HCT116 (cell line): ENCODE data around the gene VEZF1. TPM values are rescaled to one million over a fixed set of nuclear protein-coding genes. Genes with fewer than 3 reads are reported as not detected.

ENCODE experiments used
- ATAC-seq: fragments of 200-7000 bp; cut with Tn5 transposase; 2 replicates; pipeline ENCODE4 v1.9.1; 2020; ENCODE audit warnings: mild to moderate bottlenecking, moderate library complexity
- Bru-seq: library from RNA; stranded (reverse); fragments of 400-500 nt; gene quantifications from one replicate; lab custom pipeline; 2021; lab: Mats Ljungman, UMichigan
- BruChase-seq, 2 experiments: library from RNA; stranded (reverse); fragments of 400-500 nt; gene quantifications; one replicate each; lab custom pipeline; 2021; lab: Mats Ljungman, UMichigan
- BruUV-seq: library from RNA; stranded (reverse); fragments of 400-500 nt; replicated peaks from 2 replicates; lab custom pipeline; 2021; lab: Mats Ljungman, UMichigan
- CTCF ChIA-PET: fragments of 300-600 bp; sonication (Branson Sonifier 250); formaldehyde crosslinking; loops from one replicate; lab custom pipeline; 2021; ENCODE audit warnings: antibody characterized with exemption; lab: Charles Lee
- POLR2A ChIA-PET: fragments of 300-600, 350-600 bp; sonication (Branson Sonifier 250); formaldehyde crosslinking; loops from one replicate; lab custom pipeline; 2021; ENCODE audit warnings: antibody characterized with exemption; lab: Charles Lee
- RAD21 ChIA-PET, 2 experiments: fragments of 300-600 bp; sonication (Branson Sonifier 250); formaldehyde crosslinking; loops; one replicate each; lab custom pipeline; 2023; ENCODE audit warnings: low total read pairs in 2 of 2; ENCODE audit not compliant: uncharacterized antibody in 2 of 2, unreplicated experiment in 2 of 2, low non-redundant PET in 1 of 2; lab: Charles Lee
- DNase-seq: peaks from one replicate; pipeline ENCODE4 v3.0.0-alpha.2; 2010; ENCODE audit warnings: low read depth, low spot score
- H2AFZ ChIP-seq: fragments of 200-600 bp; shearing (Covaris generic), sonication (generic); 2 replicates; pipeline ENCODE4 v1.6.1; 2017; ENCODE audit warnings: low read depth, mixed run types, mixed read lengths, antibody characterized with exemption, low read length; ENCODE audit not compliant: poor library complexity, severe bottlenecking
- H3K27ac ChIP-seq: 2 replicates; pipeline ENCODE4 v1.5.1; 2012; ENCODE audit warnings: low read depth, low read length
- H3K27me3 ChIP-seq: fragments of 200-600 bp; sonication (generic); 2 replicates; pipeline ENCODE4 v1.6.1; 2016; ENCODE audit warnings: mixed run types, low read length, mixed read lengths; ENCODE audit not compliant: insufficient read depth
- H3K36me3 ChIP-seq, 2 experiments: fragments of 200-500 bp in 1 of 2; fragments of 200-600 bp in 1 of 2; sonication (Bioruptor generic) in 1 of 2; sonication (generic) in 1 of 2; 2 replicates each; pipeline versions ENCODE4 v1.5.1 to v1.6.1; 2014 to 2016; ENCODE audit warnings: low read length in 2 of 2, inconsistent platforms in 1 of 2, mixed read lengths in 1 of 2, mixed run types in 1 of 2; ENCODE audit not compliant: insufficient read depth in 2 of 2, control insufficient read depth in 1 of 2
- H3K4me1 ChIP-seq, 2 experiments: fragments of 200-600 bp in 1 of 2; sonication (generic) in 1 of 2; 2 replicates each; pipeline versions ENCODE4 v1.5.1 to v1.6.1; 2012 to 2017; ENCODE audit warnings: low read length in 2 of 2, inconsistent platforms in 1 of 2, mild to moderate bottlenecking in 1 of 2, mixed read lengths in 1 of 2, mixed run types in 1 of 2, moderate library complexity in 1 of 2; ENCODE audit not compliant: insufficient read depth in 2 of 2, control insufficient read depth in 1 of 2
- H3K4me2 ChIP-seq: fragments of 200-600 bp; sonication (generic); 2 replicates; pipeline ENCODE4 v1.6.1; 2017; ENCODE audit warnings: mixed run types, low read length, mixed read lengths
- H3K4me3 ChIP-seq, 2 experiments: fragments of 200-600 bp in 1 of 2; sonication (generic) in 1 of 2; replicated peaks in 1 of 2; 2 replicates each; pipeline ENCODE4 v1.5.1; 2011 to 2016; ENCODE audit warnings: low read length in 2 of 2, control low read depth in 1 of 2, low read depth in 1 of 2, mild to moderate bottlenecking in 1 of 2, mixed read lengths in 1 of 2, mixed run types in 1 of 2
- H3K79me2 ChIP-seq: fragments of 200-600 bp; sonication (generic); 2 replicates; pipeline ENCODE4 v1.6.1; 2017; ENCODE audit warnings: mild to moderate bottlenecking, mixed run types, low read length, moderate library complexity, mixed read lengths; ENCODE audit not compliant: insufficient read depth
- H3K9ac ChIP-seq: fragments of 200-600 bp; sonication (generic); 2 replicates; pipeline ENCODE4 v1.6.1; 2016; ENCODE audit warnings: low read length, mixed read lengths
- H3K9me2 ChIP-seq: fragments of 200-600 bp; sonication (generic), shearing (Covaris generic); 2 replicates; pipeline ENCODE4 v1.6.1; 2017; ENCODE audit warnings: mixed run types, mild to moderate bottlenecking, moderate library complexity; ENCODE audit not compliant: insufficient read depth
- H3K9me3 ChIP-seq, 2 experiments: fragments of 200-500 bp in 1 of 2; fragments of 200-600 bp in 1 of 2; sonication (Bioruptor generic) in 1 of 2; sonication (generic) in 1 of 2; 2 replicates each; pipeline ENCODE4 v1.6.1; 2014 to 2017; ENCODE audit warnings: low read length in 2 of 2, mixed read lengths in 2 of 2, inconsistent platforms in 1 of 2, low read depth in 1 of 2, mild to moderate bottlenecking in 1 of 2, mixed run types in 1 of 2, moderate library complexity in 1 of 2; ENCODE audit not compliant: control insufficient read depth in 1 of 2, insufficient read depth in 1 of 2
- H4K20me1 ChIP-seq: fragments of 200-600 bp; sonication (generic), shearing (Covaris generic); 2 replicates; pipeline ENCODE4 v1.6.1; 2017; ENCODE audit warnings: mixed run types, mild to moderate bottlenecking, moderate library complexity; ENCODE audit not compliant: insufficient read depth
- ATF3 ChIP-seq: IDR thresholded peaks from 2 replicates; pipeline ENCODE4 v1.6.1; 2012
- CBX3 ChIP-seq: IDR thresholded peaks from 2 replicates; pipeline ENCODE4 v1.6.1; 2012; ENCODE audit warnings: low read depth
- CEBPB ChIP-seq: IDR thresholded peaks from 2 replicates; pipeline ENCODE4 v1.6.1; 2012; ENCODE audit warnings: low read depth
- CTCF ChIP-seq, 3 experiments: fragments of 200-600 bp in 1 of 3; sonication (generic) in 1 of 3; IDR thresholded peaks in 2 of 3; conservative IDR thresholded peaks in 1 of 3; 2 replicates each; pipeline ENCODE4 v1.5.1; 2012 to 2017; ENCODE audit warnings: low read depth in 2 of 3, low read length in 2 of 3, antibody characterized with exemption in 1 of 3, borderline replicate concordance in 1 of 3, control low read depth in 1 of 3, mild to moderate bottlenecking in 1 of 3, mixed read lengths in 1 of 3, mixed run types in 1 of 3, moderate library complexity in 1 of 3; ENCODE audit not compliant: insufficient read depth in 1 of 3
- EGR1 ChIP-seq: IDR thresholded peaks from 2 replicates; pipeline ENCODE4 v1.6.1; 2012; ENCODE audit warnings: low read depth
- ELF1 ChIP-seq: IDR thresholded peaks from 2 replicates; pipeline ENCODE4 v1.6.1; 2012; ENCODE audit warnings: low read depth, borderline replicate concordance
- MAX ChIP-seq: IDR thresholded peaks from 2 replicates; pipeline ENCODE4 v1.6.1; 2012
- POLR2A ChIP-seq: IDR thresholded peaks from 2 replicates; pipeline ENCODE4 v1.7.0; 2011; ENCODE audit warnings: borderline replicate concordance; ENCODE audit not compliant: insufficient read depth, insufficient read length; ENCODE audit errors: extremely low read depth
- POLR2AphosphoS5 ChIP-seq: IDR thresholded peaks from 2 replicates; pipeline ENCODE4 v1.6.1; 2011; ENCODE audit warnings: mild to moderate bottlenecking, low read depth, low read length, moderate library complexity
- RAD21 ChIP-seq: IDR thresholded peaks from 2 replicates; pipeline ENCODE4 v1.6.1; 2012; ENCODE audit warnings: low read depth, mild to moderate bottlenecking
- SIN3A ChIP-seq: IDR thresholded peaks from 2 replicates; pipeline ENCODE4 v1.6.1; 2012; ENCODE audit warnings: low read depth
- SRF ChIP-seq: IDR thresholded peaks from 2 replicates; pipeline ENCODE4 v1.6.1; 2012; ENCODE audit warnings: low read depth
- TCF7L2 ChIP-seq: IDR thresholded peaks from 2 replicates; pipeline ENCODE4 v1.7.0; 2011; ENCODE audit warnings: borderline replicate concordance, inconsistent platforms; ENCODE audit not compliant: insufficient read depth, insufficient read length; ENCODE audit errors: extremely low read depth
- YY1 ChIP-seq: IDR thresholded peaks from 2 replicates; pipeline ENCODE4 v1.6.1; 2011; ENCODE audit warnings: low read length, low read depth, moderate library complexity, mild to moderate bottlenecking; ENCODE audit not compliant: insufficient replicate concordance; ENCODE audit errors: extremely low read depth
- ZBTB33 ChIP-seq: IDR thresholded peaks from 2 replicates; pipeline ENCODE4 v1.6.1; 2011; ENCODE audit warnings: mild to moderate bottlenecking, low read length, moderate library complexity; ENCODE audit not compliant: insufficient replicate concordance; ENCODE audit errors: extremely low read depth
- ZFX ChIP-seq: fragments of 450-650 bp; IDR thresholded peaks from 2 replicates; pipeline ENCODE4 v1.6.1; 2017
- intact Hi-C: fragments of 100-400 bp; cut with micrococcal nuclease; formaldehyde crosslinking; loops from 2 replicates; pipeline ENCODE4 v1.10.0; 2022
- long read RNA-seq: library from polyadenylated mRNA; unstranded; transcript quantifications from one replicate; pipeline ENCODE4 v2.0.0, GENCODE V29; 2021; ENCODE audit not compliant: unreplicated experiment
- polyA plus RNA-seq: library from polyadenylated mRNA; unstranded; fragments of >200 nt; gene quantifications from 2 replicates; pipeline ENCODE4 v1.2.1, GENCODE V29; 2012; ENCODE audit warnings: missing spikeins
- total RNA-seq: library from RNA; stranded (reverse); gene quantifications from one replicate; pipeline ENCODE4 v1.2.1, GENCODE V29; 2021; ENCODE audit not compliant: unreplicated experiment

The VEZF1 gene
- 70.2 TPM for total RNA-seq
- polyA plus RNA-seq, result 50.5 and 55.6 TPM in 2 replicates
- percentile 95 among the genes with signal in this experiment for Bru-seq, nascent RNA
- percentile 91 among the genes with signal in this experiment for BruChase-seq, experiment 1, labeled RNA remaining after a 6-hour chase
- percentile 96 among the genes with signal in this experiment for BruChase-seq, experiment 2, labeled RNA remaining after a 2-hour chase
- long read RNA-seq, transcript VEZF1-202 (6 exons, 2,321 nt), result major isoform, 31 of 76 reads
- long read RNA-seq, partial matches to known transcripts, result 3 of 76 reads
- long read RNA-seq, other reads (novel, unspliced or antisense), result 42 of 76 reads

- intact Hi-C loops, result loop anchor here (2.0 to 5.0 kb wide), 2 partner anchors 39 to 110 kb away; no protein-coding TSS in a partner anchor
- H3K9me2 ChIP-seq, result no peaks in the 10 kb centered on the region
- no TSS peak for BruUV-seq
- RAD21 ChIA-PET, result interaction anchor here (0.6 to 1.4 kb wide), 6 partner anchors 11 to 126 kb away, joined by 3 to 7 read pairs (median 3); no protein-coding TSS in a partner anchor
- no peaks in the 10 kb centered on the region for H3K9me3 ChIP-seq
- H2AFZ ChIP-seq, result no peak within 1 kb of the TSS
- ATAC-seq (peak; percentile 64), DNase-seq (peak; percentile 48)
- H3K79me2 ChIP-seq, result peaks cover 62% of the 10 kb centered on the region
- peak within 1 kb of the TSS; percentile 67 to 73 for H3K4me3 ChIP-seq
- peak within 1 kb of the TSS; percentile 96 for H3K27ac ChIP-seq
- peak within 1 kb of the TSS; percentile 76 for H3K9ac ChIP-seq
- POLR2A ChIA-PET, result interaction anchor here (0.6 to 4.4 kb wide), 8 partner anchors 13 to 140 kb away, joined by 3 to 30 read pairs (median 6); no protein-coding TSS in a partner anchor
- peaks cover 0 to 32% of the 10 kb centered on the region in 2 experiments; a peak in 2 of 4 replicates for H3K36me3 ChIP-seq
- H3K4me1 ChIP-seq, result peaks cover 62 to 71% of the 10 kb centered on the region in 2 experiments
- CTCF ChIA-PET, result interaction anchor here (0.6 to 15.4 kb wide), 4 partner anchors 9 to 130 kb away, joined by 3 to 288 read pairs (median 30); no protein-coding TSS in a partner anchor
- H4K20me1 ChIP-seq, result peaks cover 4% of the 10 kb centered on the region; the same call in 1 of the 2 replicates
- peak within 1 kb of the TSS; percentile 89 for H3K4me2 ChIP-seq
- no peaks in the 10 kb centered on the region for H3K27me3 ChIP-seq
- TF ChIP-seq ZFX (peak; percentile 86), EGR1 (peak; percentile 16; the same call in 1 of the 2 replicates), CBX3 (no peak), SRF (no peak), CEBPB (no peak), TCF7L2 (peak; percentile 68), ATF3 (no peak), YY1 (peak; percentile 79), POLR2AphosphoS5 (peak; percentile 52), SIN3A (peak; percentile 47), ZBTB33 (no peak), POLR2A (peak; percentile 32), MAX (0 out of 2 replicates have a peak, but pooled peaks have one; percentile 15), RAD21 (0 out of 2 replicates have a peak, but pooled peaks have one; percentile 10), ELF1 (peak; percentile 40; the same call in 1 of the 2 replicates), CTCF (IDR thresholded peaks at IDR 0.05 in 2 of 3, conservative IDR thresholded peaks at IDR 0.05 in 1 of 3; ENCODE audit: borderline replicate concordance in 1 of 3, insufficient read depth in 1 of 3, low read depth in 2 of 3, low read length in 2 of 3) (no peak)
Observed at GRCh38 chr17:57987581-57988300, at the start of gene VEZF1. TSS of gene VEZF1 (minus strand) at chr17:57988254. CDS start at chr17:57988111, 143 bp downstream.
